Esophagus muscularis mucosa (tissue), 4 donors: ENCODE data around the gene GPSM1.

ENCODE experiments used
- EP300 ChIP-seq: sonication (generic); formaldehyde crosslinking; IDR thresholded peaks from one replicate; pipeline ENCODE4 v1.6.1; 2017; ENCODE audit warnings: antibody characterized with exemption
- POLR2A ChIP-seq: fragments of 450-650 bp; IDR thresholded peaks from one replicate; pipeline ENCODE4 v1.6.1; 2017; ENCODE audit warnings: antibody characterized with exemption, moderate library complexity, mild to moderate bottlenecking, low read depth
- TF ChIP-seq, protein P1 (sequence below), 3 experiments: fragments of 200-600 bp in 2 of 3; fragments of 450-650 bp in 1 of 3; sonication (generic) in 2 of 3; IDR thresholded peaks; one replicate each; pipeline ENCODE4 v1.5.1; 2017 to 2019; ENCODE audit warnings: antibody characterized with exemption in 3 of 3, mild to moderate bottlenecking in 2 of 3, moderate library complexity in 1 of 3

DNA sequence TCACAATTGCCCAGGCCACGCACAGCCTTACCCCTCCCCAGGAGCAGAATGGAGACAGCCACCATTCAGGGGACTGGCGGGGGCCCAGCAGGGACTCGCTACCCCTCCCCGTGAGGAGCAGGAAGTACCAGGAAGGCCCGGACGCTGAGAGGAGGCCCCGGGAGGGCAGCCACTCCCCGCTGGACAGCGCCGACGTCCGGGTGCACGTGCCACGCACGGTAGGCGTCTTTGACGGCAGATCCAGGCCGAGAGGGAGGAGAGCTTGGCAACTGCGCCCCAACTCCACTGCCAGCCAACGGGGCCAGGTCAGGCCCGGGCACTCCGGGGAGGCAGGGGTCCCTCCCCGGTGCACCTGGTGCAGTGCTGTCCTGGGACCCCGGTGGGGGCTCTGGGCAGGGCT, 22.2 kb downstream of the GPSM1 start:
- TF ChIP-seq, protein P1, sequence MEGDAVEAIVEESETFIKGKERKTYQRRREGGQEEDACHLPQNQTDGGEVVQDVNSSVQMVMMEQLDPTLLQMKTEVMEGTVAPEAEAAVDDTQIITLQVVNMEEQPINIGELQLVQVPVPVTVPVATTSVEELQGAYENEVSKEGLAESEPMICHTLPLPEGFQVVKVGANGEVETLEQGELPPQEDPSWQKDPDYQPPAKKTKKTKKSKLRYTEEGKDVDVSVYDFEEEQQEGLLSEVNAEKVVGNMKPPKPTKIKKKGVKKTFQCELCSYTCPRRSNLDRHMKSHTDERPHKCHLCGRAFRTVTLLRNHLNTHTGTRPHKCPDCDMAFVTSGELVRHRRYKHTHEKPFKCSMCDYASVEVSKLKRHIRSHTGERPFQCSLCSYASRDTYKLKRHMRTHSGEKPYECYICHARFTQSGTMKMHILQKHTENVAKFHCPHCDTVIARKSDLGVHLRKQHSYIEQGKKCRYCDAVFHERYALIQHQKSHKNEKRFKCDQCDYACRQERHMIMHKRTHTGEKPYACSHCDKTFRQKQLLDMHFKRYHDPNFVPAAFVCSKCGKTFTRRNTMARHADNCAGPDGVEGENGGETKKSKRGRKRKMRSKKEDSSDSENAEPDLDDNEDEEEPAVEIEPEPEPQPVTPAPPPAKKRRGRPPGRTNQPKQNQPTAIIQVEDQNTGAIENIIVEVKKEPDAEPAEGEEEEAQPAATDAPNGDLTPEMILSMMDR (IDR thresholded peaks at IDR 0.05) = no peak
- TF ChIP-seq POLR2A (no peak), EP300 (no peak)
